NCI-H1436 treated with DMSO at 0.1 percent for 48 hours (cell line): Measurements from ENCODE around the gene TBC1D10B.
"Not testable (repeated sequence)": the region's sequence is repeated elsewhere in the genome, so short reads cannot be mapped to it uniquely, and the experiment has no call there.

ENCODE experiments used
- DNase-seq: peaks from one replicate; lab custom pipeline; 2025; lab: John Stamatoyannopoulos, UW

The TBC1D10B gene

DNA sequence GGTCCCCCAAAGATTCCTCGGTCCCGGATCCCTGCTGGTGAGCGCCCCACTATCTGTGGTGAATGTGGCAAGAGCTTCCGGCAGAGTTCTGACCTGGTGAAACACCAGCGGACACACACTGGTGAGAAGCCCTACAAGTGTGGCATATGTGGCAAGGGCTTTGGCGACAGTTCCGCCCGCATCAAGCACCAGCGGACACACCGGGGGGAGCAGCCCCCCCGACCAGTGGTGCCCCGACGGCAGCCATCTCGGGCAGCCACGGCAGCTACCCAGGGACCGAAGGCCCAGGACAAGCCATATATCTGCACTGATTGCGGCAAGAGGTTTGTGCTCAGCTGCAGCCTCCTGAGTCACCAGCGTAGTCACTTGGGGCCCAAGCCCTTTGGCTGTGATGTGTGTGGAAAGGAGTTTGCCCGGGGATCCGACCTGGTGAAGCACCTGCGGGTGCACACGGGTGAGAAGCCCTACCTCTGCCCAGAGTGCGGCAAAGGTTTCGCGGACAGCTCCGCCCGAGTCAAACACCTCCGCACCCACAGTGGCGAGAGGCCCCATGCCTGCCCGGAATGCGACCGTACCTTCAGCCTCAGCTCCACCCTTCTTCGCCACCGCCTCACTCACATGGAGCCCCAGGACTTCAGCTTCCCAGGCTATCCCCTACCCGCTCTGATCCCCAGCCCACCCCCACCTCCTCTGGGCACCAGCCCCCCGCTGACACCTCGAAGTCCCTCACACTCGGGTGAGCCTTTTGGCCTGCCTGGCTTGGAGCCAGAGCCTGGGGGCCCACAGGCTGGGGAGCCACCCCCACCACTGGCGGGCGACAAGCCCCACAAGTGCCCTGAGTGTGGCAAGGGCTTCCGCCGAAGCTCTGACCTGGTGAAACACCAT, 27.7 kb upstream of the TBC1D10B start:
- DNase-seq: no peak

DNA sequence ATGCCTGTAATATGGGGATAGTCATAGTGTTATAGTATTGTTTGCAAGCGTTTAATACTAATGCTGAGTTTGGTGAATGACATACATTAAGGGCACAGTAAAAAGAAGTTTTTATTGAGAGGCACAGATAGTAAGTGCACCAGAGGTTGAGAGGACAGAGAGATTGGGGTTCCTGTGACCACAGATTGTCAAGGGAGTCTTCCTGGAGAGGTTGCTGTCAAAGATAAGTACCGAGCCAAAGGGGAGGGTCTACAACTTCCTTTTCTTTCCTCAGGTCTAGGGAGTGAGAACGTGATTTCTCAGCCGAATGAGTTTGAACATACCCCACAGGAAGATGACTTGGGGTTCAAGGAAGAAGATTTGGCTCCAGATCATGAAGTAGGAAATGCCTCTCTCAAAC, 26.8 kb upstream of the TBC1D10B start:
- no peak for DNase-seq

DNA sequence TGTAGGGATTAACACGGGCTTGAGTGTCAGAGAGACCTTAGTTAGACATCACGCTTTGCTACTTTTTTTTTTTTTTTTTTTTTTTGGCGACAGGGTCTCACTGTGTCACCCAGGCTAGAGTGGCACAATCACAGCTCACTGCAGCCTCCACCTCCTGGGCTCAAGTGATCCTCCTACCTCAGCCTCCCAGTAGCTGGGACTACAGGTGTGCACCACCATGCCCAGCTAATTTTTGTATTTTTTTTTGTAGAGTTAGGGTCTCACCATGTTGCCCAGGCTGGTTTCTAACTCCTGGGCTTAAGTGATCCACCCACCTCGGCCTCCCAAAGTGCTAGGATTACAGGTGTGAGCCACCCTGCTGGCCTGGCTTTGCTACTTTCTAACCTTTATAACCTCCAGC, 26.3 kb upstream of the TBC1D10B start:
- DNase-seq: not testable (repeated sequence)

DNA sequence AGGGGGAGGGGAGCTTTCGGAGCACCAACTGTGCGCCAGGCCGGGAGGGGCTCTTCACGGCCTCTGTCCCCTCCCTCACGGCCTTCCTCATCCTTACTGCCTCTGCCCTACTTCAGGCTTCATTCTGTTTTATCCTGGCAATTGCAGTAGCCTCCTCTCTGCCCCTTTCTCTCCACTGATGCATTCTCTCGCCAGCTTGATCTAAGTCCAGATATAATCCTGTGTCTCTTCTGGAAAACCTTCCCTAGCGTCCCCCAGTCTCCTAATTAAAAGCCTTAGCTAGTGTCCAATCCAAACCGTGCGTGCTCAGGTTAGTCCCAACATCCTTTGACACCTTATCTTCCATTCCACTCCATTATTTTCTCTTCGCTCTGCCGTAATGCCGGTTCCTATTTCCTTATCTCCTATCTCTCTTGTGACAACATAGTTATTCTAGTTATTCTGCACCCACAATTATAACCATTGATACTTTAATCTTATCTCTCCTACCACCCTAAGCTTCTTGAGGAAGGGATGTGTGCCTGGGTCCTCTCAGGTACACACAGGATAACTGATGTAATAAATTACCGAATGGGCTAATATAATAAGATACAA, 25.8 kb upstream of the TBC1D10B start:
- no peak for DNase-seq

DNA sequence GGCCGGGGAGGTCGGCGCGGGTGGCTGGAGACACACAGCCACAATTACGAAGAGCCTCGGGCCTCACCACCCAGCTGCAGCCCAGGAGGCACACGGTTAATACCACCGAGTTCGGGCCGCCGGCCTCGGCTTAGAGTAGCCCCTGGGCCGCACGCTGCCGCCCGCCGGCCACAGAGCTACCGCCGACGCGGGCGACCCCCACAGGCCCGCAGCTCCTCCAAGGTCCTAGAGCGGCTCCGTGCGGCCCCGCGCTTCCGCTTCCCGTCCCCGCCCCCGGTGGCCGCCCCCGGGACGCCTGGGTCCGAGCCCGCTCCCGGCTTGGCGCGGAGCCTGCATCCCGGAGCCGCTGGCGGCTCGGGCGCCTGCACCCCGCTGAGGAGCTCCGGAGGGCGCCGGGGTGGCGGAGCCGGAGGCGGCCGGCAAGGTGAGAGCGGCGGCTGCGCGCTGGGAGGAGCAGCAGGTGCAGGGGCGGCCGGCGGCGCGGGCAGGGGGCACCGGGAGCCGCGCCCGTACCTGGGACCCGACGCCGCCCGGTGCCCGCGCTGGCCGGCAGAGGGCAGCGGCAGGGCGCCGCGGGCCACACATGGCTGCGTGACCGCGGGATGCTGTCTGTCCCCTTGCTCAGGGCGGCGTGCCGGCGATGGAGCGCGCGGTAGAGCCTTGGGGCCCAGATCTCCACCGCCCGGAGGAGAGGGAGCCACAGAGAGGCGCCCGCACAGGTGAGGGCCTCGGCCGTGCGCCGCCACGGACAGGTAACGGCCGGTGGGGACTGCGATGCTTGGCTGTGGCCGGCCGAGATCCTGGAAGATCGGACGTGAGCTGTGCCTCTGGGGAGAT, 25.1 kb upstream of the TBC1D10B start, which contains the start of gene ZNF48:
Gene ZNF48 (plus strand): TSS at position 266 of the 837 bp plus-strand sequence. CDS start 375 bp downstream, at position 641.
- peak; percentile 61 for DNase-seq

DNA sequence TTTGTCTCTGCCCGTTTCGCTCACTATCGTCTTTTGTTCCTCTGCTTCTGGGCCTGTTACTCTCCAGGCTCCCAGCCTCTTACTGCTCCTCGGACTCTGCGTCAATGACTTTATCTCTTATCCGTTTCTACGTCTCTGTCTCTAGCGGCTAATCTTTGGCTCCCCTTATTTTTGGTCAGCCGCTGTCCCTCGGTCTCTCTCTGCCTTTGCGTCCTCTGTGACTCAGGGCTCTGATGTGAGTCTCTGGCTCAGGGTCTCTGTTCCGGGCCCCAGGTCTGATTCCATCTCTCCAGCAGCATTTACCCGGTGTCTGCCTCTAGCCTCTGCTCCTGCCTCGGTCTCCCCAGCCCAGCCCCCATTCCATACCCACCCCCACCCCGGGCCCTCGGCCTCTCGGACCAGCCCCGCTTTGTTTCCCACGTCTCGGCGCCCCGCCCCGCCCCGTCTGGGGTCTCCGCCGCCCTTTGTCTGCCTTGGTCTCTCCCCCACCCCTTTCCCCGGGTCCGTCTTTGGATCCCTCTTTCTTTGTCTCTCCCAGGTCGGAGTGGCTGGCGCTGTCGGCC, 24.4 kb upstream of the TBC1D10B start:
- no peak for DNase-seq

DNA sequence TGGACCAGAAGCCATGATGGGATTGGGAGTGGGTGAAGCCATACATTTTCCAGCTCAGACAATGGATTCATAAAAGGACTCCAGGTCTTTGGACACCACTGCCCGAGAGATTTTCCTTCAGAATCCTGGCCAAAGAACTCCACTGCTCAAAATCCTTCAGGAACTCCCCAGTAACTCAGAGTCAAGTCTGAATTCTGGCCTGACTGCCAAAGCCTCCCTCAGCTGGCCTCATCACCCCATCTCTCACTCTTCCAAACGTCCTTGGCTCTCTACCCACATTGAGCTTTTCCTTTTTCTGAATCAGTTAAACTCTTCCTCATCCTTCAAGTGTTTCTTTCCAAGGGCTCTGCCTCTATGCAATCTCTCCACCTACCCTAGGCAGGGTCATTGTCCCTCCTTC, 13.2 kb upstream of the TBC1D10B start:
- DNase-seq: no peak

DNA sequence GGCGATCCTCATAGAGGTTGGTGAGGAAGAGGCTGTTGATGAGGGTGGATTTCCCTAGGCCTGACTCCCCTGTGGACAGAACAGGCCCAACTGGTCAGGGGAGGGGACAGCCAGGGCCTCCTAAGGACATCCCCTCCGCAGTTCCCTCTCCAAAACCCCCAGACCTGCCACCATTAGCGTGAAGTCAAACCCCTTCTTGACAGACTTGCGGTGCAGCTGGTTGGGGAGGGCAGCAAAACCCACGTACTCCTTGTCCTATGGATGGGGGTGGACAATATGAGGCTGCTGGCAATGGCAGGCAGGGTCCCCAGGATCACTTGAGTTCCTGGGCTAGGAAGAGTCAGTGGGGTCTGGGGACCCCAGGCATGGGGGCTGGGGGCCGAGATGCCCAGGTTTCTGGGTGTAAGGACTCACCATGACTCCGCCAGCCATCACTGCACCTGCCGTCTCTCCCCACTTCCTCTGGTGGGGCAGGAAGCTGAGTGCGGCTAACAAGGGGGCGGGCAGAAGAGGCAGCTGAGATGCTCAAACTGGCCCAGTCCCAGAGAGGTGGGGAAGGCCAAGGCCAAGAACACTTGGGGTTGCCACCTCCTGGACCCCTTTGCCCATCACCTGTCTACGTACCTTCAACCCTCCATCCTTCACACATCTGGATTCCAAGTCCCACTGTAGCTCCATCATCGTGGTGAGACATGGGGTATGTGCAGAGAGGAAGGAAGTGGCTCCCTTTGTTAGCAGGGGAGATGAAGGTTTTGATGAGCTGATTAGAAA, 12.0 kb upstream of the TBC1D10B start, which contains the start of gene SEPTIN1:
Gene SEPTIN1 (minus strand): TSS at position 451 of the 771 bp plus-strand sequence. CDS start 19 bp downstream, at position 432.
- DNase-seq: no peak

DNA sequence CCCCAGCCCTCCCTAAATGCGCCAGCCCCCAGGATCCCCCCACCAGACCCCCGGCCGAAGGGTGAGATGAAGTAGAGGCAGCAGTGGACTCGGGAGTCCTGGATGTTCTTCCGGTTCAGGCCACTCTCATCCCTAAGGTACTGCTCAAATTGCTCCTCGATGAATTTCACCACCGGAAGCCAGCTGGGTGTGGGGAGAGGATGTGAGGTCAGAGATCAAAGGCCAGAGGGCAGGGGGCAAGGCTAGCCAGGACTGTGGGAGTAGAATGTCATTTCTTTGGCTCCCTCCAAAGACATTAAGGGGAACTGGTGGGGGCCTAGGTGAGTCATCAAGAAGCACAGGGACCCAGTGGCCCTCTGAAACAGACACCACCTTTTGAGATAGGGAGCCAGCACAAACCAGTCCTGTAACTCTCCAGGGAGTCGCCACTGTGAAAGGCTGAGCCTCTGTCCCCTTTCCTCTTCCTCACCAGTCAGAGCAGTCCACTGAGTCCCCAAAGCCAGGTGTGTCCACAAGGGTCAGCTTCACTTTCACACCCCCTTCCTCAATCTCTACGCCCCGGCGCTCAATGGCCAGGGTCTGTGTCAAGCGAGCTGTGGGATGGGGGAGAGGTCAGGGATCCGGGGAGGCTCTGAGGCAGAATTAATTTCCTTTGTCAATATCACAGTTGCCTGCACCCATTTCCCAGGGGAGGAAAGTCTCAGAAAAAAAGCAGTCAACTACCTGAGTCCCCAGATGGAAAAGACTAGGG, 11.2 kb upstream of the TBC1D10B start:
- no peak for DNase-seq

DNA sequence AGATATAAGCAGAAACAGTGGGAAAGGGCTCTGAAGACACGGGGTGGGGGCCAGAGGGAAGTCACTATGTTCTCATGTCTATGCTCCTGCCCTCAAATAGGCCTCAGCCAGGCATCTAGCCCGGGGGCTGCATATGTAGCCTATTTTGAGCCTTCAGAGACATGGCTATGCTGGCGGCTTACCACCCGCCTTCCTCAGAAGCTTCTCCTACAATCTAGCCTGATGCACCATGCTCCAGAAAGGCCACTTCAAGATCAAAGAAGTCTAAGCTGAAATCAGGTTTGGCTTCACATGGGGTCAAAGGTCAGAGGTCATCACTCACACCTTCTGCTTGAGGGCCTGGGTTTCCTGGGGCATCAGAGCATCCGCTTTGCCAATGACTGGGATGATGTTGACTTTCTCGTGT, 10.5 kb upstream of the TBC1D10B start:
- DNase-seq: no peak

DNA sequence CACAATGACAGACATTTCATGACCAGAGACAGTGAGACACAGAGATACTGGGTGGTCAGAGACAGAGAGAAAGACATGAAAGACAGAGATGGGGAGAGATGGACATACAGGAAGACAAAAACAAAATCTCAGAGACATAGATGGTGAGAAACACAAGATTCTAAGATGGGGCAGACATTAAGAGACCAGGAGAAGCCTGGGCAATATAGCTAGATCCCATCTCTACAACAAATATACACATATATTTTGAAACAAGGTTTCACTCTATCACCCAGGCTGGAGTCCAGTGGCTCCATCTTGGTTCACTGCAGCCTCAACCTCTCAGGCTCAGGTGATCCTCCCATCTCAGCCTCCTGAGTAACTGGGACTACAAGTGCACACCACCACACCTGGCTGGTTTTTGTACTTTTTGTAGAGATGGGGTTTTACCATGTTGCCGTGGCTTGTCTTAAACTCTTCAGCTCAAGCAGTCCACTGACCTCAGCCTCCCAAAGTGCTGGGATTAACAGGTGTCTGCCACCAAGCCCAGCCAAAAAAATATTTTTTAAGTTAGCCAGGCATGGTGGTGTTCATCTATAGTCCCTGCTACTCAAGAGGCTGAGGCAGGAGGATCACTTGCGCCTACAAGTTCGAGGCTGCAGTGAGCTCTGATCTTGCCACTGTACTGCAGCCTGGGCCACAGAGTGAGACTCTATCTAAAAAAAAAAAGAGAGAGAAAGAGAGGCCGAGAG, 9.9 kb upstream of the TBC1D10B start:
- no peak for DNase-seq

DNA sequence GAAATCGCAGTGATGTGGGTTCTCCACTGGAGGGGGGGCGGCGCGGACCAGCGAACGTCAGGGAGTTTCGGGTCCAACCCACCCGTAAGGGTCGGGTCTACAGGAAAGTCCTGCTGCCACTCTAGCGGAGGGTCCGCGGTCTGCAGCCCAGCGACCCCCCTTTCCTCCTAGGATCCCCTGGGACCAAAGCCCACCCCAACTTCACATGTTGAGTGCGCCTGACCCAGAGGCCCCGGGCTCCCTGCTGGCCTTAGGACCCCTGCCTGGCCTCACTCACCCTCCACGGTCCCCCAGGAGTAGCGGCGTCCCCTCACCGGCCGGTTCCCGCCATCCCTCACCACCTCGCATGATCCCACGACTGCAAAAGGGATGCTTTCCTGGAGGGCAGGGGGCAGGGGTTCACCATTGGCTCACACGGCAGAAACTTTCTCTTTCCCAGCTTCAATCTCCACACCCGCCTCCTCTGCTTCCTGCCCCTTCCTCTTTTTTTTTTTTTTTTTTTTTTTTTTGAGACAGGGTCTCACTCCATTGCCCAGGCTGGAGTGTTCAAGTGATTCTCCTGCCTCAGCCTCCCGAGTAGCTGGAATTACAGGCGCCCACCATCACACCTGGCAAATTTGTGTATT, 9.0 kb upstream of the TBC1D10B start:
- no peak for DNase-seq

DNA sequence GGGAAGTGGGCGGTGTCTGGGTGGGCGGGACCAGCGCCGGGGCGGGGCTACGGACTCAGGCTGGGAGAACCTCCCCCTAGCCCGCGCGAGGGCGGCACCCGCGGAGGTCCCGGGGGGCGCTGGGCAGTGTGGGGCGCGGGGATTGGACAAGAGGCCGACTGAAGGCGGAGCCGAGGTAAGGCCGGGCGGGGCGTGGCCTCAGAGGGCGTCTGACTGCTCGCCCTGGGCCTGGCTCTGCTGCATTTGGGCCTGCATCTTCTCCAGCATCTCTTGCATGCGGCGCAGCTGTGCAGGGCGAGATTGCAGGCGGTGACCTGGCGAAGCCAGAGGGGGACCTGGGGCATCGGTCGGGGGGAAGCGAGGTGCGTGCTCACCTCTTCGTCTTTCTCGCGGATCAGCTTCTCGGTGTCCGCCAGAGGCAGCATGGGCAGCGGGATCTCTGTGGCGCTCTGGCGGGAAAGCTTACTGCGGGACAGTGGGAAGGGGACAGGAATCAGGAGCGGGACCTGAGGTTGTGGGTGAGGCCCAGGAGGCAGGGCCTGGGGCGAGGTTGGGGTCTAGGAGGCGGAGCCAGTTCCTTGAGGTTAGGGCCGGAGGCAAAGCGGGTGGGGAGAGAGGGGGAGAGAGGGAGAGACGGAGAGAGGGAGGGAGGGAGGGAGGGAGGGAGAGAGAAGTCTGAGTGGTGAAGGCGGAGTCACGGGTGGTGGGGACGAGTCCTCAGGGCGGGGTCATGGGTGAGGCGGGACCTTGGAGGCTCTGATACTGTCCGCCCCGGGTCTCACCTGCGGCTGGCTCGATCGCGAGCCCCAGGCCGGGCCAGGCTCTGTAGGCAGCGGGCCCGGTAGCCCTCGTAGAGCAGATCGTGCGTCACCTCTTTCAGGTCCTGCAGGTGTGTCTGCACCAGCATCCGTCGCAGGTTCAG, 8.2 kb upstream of the TBC1D10B start:
- peak; percentile 82 for DNase-seq

DNA sequence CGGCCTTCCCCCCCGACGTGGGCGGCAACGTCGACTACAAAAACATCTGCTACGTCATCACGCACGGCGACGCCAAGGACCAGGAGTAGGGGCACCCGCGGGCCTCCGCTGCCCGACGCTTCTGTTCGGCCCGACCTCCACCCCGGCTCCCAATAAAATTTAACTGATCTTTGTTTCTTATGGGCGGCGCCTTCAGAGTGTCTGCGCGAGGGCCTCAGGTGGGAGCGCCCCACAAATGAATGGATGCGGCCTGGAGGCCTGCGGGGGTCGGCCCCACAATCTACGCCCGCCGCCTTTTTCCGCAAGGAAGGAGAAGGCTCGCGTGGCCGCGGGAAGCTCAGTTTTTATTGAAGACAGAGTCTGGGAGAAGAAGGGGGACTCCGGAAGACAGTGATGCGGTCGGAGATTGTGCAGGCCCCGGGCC, 7.5 kb upstream of the TBC1D10B start:
- peak; percentile 66 for DNase-seq

DNA sequence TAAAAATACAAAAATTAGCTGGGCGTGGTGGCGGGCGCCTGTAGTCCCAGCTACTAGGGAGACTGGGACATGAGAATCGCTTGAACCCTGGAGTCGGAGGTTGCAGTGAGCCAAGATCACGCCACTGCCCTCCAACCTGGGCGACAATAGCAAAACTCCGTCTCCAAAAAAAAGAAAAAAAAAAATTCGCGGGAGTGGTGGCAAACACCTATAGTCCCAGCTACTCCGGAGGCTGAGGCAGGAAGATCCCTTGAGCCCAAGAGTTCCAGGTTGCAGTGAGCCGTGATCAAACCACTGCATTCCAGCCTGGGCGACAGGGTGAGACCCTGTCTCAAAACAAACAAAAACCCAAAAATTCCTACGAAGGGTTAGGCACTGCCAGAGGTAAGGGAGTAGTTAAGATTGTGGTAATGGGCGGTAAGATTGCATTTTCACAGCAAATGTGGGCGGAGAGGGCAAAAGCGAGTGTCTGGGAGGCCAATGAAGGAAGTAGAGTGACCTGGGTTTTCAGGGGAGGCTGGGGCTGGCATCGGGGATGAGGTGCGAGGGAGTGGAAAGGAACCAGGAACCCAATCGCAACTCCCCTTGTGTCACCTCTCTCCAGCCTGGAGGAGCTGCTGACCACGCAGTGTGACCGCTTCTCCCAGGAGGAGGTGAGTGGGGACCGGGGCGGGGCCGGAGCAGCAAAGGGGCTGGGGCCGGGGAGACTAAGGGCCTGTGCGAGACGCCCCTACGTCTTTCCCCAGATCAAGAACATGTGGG, 6.9 kb upstream of the TBC1D10B start:
- no peak for DNase-seq

DNA sequence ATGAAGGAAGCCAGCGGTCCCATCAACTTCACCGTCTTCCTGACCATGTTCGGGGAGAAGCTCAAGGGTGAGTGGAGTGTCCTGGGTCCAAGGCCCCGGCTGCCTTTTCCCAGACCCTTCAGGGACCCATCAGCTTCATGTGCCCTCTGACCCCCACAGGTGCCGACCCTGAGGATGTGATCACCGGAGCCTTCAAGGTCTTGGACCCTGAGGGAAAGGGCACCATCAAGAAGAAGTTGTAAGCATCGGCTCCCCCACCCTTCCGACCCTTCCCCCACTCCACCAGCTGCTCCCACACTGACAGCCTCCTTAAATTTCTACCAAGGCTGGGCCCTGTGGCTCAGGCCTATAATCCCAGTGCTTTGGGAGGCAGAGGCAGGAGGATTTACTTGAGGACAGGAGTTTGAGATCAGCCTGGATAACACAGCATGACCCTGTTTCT, 6.2 kb upstream of the TBC1D10B start:
- no peak for DNase-seq

DNA sequence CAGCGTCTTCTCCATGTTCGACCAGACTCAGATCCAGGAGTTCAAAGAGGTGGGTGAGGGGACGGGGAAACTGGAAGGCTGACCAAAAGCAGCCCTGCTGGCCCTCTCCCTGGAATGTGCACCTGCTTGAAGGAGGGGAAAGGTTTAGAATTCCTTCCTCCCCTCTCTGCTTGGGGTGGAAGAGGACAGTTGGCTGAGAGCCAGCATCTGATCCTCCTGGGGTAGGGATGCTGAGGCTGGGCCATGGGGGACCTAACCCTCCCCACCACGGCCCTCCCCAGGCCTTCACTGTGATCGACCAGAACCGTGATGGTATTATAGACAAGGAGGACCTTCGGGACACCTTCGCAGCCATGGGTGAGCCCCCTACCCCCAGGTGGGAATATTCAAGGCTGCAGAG, 5.6 kb upstream of the TBC1D10B start:
- no peak for DNase-seq
